ENCODE results near the gene CCSER1.
"Not testable (repeated sequence)": the region's sequence is repeated elsewhere in the genome, so short reads cannot be mapped to it uniquely, and the experiment has no call there.

Gene CCSER1

GRCh38 chr4:91622925-91623602, 1495.9 kb downstream of the CCSER1 start:
- DNase-seq: no peak

DNA sequence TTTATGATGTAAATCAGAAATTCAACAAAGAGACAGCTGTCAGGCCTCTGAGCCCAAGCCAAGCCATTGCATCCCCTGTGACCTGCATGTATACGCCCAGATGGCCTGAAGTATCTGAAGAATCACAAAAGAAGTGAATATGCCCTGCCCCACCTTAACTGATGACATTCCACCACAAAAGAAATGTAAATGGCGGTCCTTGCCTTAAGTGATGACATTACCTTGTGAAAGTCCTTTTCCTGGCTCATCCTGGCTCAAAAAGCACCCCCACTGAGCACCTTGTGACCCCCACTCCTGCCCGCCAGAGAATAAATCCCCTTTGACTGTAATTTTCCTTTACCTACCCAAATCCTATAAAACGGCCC, 1496.4 kb downstream of the CCSER1 start:
- not testable (repeated sequence) for DNase-seq

DNA sequence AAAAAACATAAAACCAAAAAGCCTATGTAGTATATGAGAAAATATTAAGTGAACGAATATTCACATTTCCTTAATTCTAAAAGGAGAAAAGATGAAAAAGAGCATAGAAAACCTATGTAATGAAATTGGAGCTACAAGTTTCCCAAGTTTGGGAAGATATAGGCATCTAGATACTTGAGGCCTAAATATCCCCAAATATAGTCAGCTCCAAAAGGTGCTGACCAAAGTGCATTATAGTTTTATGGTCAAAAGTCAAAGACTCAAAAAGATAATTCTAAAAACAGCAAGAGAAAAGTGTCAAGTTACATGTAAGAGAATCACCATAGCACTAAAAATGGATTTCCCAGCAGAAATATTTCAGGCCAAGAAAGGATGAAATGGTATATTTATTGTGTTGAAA, 1502.9 kb downstream of the CCSER1 start:
- no peak for DNase-seq

GRCh38 chr4:91630764-91631163, 1503.6 kb downstream of the CCSER1 start:
- no peak for DNase-seq

GRCh38 chr4:91631335-91631734, 1504.1 kb downstream of the CCSER1 start:
- DNase-seq: no peak

- no peak for DNase-seq
Observed at GRCh38 chr4:91636083-91636482, 1508.9 kb downstream of the CCSER1 start.

All from midbrain (tissue), 1 donor.